DMS79 treated with DMSO at 0.1 percent for 48 hours (cell line): Measurements from ENCODE around the gene THAP9.

Source experiments
- DNase-seq: peaks from one replicate; lab custom pipeline; 2025; lab: John Stamatoyannopoulos, UW

The THAP9 gene

DNA sequence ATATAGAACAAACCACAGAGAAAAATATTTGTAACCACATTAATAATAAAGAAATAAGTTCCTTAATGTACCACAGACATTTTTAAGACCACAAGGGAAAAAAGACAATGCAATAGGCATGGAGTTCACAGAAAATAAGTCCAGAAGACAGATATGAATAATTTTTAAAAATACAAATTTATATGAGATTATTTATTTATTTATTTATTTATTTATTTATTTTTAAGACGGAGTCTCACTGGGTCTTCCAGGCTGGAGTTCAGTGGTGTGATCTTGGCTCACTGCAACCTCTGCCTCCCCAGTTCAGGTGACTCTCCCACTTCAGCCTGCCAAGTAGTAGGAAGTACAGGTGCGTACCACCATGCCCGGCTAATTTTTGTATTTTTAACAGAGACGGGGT lies 53.7 kb downstream of the THAP9 start:
- no peak for DNase-seq

DNA sequence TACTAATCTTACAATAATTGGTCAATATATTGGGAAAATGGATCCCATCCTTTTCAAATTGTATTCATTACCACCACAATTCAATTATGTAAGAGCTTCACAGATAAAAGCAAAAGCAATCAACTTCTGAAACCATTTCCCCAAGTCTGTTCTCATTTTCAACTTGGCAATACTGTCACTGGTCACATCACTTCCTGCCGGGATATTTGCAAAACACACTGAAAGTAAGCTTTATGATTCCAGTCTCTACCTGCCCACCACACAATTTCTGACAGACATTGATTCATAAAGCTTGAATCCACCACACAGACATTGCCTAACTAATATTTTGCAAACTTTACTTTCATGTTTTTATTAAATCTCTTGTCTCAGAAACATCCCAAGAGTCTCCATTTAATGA lies 56.5 kb downstream of the THAP9 start:
- DNase-seq, result no peak

DNA sequence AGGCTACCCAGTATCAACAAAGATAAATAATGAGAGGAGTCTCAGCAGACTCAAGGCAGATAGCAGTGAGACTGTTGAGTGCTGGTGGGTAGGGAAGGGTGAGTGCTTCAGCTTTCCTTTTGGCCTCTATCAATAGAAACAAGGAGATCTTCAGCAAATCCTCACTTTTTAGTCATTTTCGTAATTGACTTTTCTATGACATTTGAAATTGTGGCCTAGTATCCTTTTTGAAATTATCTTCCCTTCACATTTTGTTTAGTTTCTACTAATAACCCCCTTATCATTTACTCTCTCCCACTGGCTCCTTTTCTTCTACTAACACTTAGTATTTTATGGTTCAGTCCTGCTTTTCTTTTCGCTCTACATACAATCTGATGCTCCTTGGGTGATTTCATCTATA lies 65.2 kb downstream of the THAP9 start:
- no peak for DNase-seq

DNA sequence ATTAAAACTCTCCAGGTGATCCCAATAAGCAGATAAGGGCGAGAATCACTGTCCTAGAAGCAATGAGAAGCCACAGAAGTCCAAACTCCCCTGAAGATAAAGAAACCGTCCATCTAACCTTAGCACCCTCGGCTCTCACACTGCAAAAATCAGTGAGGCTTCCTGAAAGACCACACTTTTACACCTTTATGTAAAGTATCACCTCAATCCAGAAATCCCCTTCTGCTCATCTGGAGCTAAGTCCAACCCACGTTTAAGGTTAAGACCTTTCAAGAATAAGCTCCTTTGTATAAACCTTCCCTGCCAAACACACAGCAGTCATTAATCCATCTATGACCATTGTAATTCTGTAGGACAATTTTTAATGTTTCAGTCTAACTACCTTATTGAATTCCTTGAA lies 68.4 kb downstream of the THAP9 start:
- DNase-seq, result no peak

DNA sequence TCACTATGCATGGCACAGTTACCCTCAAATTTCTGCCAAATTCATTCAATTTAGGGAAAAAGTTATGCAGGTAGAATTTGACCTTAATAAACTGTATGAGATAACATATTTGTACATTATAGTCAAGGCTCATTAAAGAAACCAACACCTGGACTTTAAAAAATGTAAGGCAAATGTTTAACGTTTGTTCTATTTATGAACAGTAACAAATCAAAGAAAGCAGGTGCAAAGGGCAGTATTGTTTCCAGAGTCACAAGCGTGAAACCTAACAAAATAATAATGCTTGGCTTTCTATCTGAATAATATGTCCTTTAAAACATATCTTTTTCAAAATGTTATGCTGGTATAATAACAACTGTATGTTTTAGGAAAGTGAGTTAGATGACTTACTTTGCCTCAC lies 68.9 kb downstream of the THAP9 start:
- DNase-seq, result no peak
